ENCODE results near the gene P2RY6. TPM values are rescaled to one million over a fixed set of nuclear protein-coding genes. Genes with fewer than 3 reads are reported as not detected.

The P2RY6 gene
- total and polyA plus RNA-seq, 8 donors, result 0.29 to 2.9 (median 1.3) TPM; not detected in 3

DNA sequence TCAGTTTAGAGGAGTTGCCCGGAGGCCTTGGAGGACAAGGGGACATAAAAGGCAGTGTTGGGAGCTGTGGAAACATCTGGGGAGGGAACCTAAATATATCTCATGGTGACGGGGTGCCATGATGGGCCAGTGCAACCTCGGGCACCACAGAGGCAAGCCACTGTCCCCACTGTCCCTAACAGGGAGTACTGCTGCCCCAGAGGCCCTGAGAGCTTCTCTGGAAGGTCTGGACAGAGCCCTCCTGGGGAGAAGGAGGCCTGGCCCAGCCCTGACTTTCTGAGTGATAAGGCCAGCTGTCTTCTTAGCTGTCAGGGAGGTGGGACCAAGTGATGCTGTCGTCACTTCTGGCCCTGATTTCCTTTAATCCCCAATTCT lies 5.5 kb upstream of the P2RY6 start:
- Histone ChIP-seq H3K4me3 (no peak overlapping the region), H3K27me3 (peaks cover 0 to 49% (median 24%) of the 10 kb centered on the region in 3 donors), H3K27ac (no peak overlapping the region), H3K36me3 (no peaks in the 10 kb centered on the region), H3K9me3 (no peaks in the 10 kb centered on the region), H3K4me1 (peaks cover 6 to 32% (median 9%) of the 10 kb centered on the region in 4 donors)
- DNase-seq, result peak in 1 of 2 donors; percentile 20
- TF ChIP-seq POLR2AphosphoS5 (IDR thresholded peaks at IDR 0.05) (no peak), CTCF (IDR thresholded peaks at IDR 0.05) (no peak), POLR2A (IDR thresholded peaks at IDR 0.05) (no peak), EP300 (IDR thresholded peaks at IDR 0.05) (no peak)
- intact Hi-C loops (cut with DNase I; ENCODE audit: low total_unique reads), result no loop called here
- 74 to 82% (median 80%) methylated on average over 4 of the region's 4 CpGs for whole genome bisulfite sequencing, 5 donors

DNA sequence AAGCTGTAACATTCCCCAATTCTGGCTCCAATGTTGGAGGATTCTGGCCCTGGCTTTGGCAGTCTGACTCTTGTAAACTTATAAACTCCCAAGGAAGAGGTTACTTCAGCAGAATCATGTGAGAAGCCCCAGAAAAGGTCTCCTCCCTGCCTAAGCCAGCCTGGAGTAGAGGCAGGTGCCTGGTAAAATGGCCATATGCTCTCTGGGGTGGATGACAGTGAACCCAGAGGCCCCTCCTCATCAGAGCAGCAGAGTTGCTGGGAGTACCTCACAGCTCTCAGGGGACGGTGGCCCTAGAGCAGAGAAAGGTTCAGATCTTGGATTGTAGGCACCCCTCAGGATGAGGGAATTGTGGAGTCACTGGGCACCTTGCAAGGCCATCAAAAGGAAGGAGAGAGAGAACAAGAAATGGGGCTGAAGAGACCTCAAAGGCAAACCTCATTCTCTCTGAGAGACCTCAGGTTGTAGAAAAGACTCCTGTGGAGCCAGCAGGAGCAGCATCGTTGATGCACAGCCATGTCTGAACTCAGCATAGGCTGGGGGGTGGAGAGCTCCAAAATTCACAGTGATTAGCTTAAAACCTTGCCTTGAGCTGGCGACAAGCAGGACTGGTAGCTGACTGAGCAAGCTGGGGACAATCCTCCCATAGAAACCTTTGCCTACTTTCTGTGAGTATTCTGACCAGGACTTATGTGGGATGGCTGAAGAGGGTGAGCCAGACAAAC lies 4.9 kb upstream of the P2RY6 start:
- Histone ChIP-seq H3K27ac (no peak overlapping the region), H3K4me1 (peaks cover 6 to 36% (median 9%) of the 10 kb centered on the region in 4 donors), H3K36me3 (no peaks in the 10 kb centered on the region), H3K9me3 (no peaks in the 10 kb centered on the region), H3K27me3 (peaks cover 0 to 49% (median 24%) of the 10 kb centered on the region in 3 donors), H3K4me3 (no peak overlapping the region)
- peak in 1 of 2 donors; percentile 2 for DNase-seq
- TF ChIP-seq POLR2AphosphoS5 (IDR thresholded peaks at IDR 0.05), result no peak
- TF ChIP-seq EP300 (IDR thresholded peaks at IDR 0.05), result no peak
- no peak for TF ChIP-seq POLR2A (IDR thresholded peaks at IDR 0.05)
- TF ChIP-seq CTCF (IDR thresholded peaks at IDR 0.05), result no peak
- intact Hi-C loops (cut with DNase I; ENCODE audit: low total_unique reads), result no loop called here
- 73 to 81% (median 77%) methylated on average over 3 of the region's 3 CpGs for whole genome bisulfite sequencing, 5 donors

- Histone ChIP-seq H3K27ac (no peak overlapping the region), H3K4me3 (no peak overlapping the region), H3K36me3 (no peaks in the 10 kb centered on the region), H3K9me3 (no peaks in the 10 kb centered on the region), H3K27me3 (peaks cover 0 to 49% (median 24%) of the 10 kb centered on the region in 3 donors), H3K4me1 (peaks cover 6 to 36% (median 9%) of the 10 kb centered on the region in 4 donors)
- WGBS, 5 donors, result 81 to 90% (median 87%) methylated on average over 8 of the region's 8 CpGs
- peak in 1 of 2 donors; percentile 11 for DNase-seq
- intact Hi-C loops (cut with DNase I; ENCODE audit: low total_unique reads), result no loop called here
- TF ChIP-seq POLR2AphosphoS5 (IDR thresholded peaks at IDR 0.05) (no peak), EP300 (IDR thresholded peaks at IDR 0.05) (no peak), CTCF (IDR thresholded peaks at IDR 0.05) (no peak), POLR2A (IDR thresholded peaks at IDR 0.05) (no peak)
Measured at GRCh38 chr11:73267906-73268540, 4.1 kb upstream of the P2RY6 start.

DNA sequence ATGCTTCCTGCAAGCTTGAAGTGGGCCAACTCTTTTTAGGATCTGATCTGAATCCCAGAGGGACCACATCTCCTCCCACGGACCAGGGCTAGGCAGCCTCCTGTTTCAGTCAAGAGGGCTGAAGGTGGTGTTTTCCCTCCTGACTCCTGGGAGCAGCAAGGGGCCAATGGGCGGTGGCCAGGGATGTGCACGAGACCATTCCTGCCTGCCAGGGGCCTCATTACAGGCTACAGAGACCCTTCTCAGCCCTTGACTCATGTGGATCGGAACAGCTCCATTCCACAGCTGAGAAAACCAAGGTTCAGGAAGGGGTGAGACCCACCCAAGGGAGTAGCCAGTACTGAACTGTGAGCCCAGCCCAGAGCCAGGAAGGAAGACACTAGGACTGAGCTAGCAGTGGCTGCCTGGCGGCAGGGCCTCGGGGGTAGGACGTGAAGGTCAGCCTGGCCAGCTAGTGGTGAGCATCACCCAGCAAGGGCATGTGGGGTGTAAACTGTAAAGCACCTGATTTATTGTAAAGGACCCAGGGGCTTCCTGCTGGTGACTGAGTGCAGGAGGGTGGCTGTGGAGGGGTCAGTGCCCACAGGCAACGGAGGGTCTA lies 3.4 kb upstream of the P2RY6 start:
- peaks cover 0 to 44% (median 19%) of the 10 kb centered on the region in 3 donors for H3K27me3 ChIP-seq
- peak in 1 of 2 donors; percentile 17 for DNase-seq
- whole genome bisulfite sequencing, 5 donors, result 72 to 90% (median 86%) methylated on average over 4 to 8 of the region's 8 CpGs
- no peak overlapping the region for H3K4me3 ChIP-seq
- intact Hi-C loops (cut with DNase I; ENCODE audit: low total_unique reads), result no loop called here
- no peaks in the 10 kb centered on the region for H3K36me3 ChIP-seq
- no peaks in the 10 kb centered on the region for H3K9me3 ChIP-seq
- no peak overlapping the region for H3K27ac ChIP-seq
- TF ChIP-seq POLR2AphosphoS5 (IDR thresholded peaks at IDR 0.05) (no peak), CTCF (IDR thresholded peaks at IDR 0.05) (no peak), EP300 (IDR thresholded peaks at IDR 0.05) (no peak), POLR2A (IDR thresholded peaks at IDR 0.05) (no peak)
- peaks cover 6 to 36% (median 9%) of the 10 kb centered on the region in 4 donors for H3K4me1 ChIP-seq

Measured in stomach (tissue), 9 donors.